GM12872 (cell line): Measurements from ENCODE around the gene COX8C.

Experiments used
- TF ChIP-seq, protein P1 (sequence below): IDR thresholded peaks from 3 replicates; pipeline ENCODE4 v1.5.1; 2011; ENCODE audit warnings: low read depth, mild to moderate bottlenecking, low read length, moderate library complexity; ENCODE audit not compliant: insufficient read depth

Gene COX8C

DNA sequence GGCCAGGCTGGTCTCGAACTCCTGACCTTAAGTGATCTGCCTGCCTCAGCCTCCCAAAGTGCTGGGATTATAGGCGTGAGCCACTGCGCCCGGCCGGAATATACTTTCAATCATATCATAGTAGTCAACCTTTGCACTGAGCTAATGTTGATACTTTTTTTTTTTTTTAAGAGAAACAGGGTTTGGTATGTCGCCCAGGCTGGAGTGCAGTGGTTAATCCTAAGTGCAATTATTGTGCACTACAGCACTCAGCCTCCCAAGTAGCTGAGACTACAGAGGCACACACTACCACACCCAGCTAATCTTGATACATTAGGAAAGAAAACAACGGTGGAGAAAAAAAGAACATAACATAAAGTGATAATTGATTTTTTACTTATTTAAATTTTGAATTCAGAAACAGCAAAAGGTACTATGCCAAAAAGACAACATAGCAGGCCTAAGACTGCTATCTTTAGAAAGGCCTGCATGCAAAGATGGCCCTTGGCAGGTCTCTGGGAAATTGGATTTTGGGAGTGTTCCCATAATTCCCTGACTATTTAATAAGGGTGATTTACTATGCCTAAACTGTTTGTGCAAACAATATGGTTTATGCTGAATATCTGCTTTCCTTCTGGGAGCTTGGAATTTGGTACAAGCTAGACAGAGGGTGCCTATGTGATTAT, 29.6 kb upstream of the COX8C start:
- TF ChIP-seq, protein P1, sequence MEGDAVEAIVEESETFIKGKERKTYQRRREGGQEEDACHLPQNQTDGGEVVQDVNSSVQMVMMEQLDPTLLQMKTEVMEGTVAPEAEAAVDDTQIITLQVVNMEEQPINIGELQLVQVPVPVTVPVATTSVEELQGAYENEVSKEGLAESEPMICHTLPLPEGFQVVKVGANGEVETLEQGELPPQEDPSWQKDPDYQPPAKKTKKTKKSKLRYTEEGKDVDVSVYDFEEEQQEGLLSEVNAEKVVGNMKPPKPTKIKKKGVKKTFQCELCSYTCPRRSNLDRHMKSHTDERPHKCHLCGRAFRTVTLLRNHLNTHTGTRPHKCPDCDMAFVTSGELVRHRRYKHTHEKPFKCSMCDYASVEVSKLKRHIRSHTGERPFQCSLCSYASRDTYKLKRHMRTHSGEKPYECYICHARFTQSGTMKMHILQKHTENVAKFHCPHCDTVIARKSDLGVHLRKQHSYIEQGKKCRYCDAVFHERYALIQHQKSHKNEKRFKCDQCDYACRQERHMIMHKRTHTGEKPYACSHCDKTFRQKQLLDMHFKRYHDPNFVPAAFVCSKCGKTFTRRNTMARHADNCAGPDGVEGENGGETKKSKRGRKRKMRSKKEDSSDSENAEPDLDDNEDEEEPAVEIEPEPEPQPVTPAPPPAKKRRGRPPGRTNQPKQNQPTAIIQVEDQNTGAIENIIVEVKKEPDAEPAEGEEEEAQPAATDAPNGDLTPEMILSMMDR: no peak

DNA sequence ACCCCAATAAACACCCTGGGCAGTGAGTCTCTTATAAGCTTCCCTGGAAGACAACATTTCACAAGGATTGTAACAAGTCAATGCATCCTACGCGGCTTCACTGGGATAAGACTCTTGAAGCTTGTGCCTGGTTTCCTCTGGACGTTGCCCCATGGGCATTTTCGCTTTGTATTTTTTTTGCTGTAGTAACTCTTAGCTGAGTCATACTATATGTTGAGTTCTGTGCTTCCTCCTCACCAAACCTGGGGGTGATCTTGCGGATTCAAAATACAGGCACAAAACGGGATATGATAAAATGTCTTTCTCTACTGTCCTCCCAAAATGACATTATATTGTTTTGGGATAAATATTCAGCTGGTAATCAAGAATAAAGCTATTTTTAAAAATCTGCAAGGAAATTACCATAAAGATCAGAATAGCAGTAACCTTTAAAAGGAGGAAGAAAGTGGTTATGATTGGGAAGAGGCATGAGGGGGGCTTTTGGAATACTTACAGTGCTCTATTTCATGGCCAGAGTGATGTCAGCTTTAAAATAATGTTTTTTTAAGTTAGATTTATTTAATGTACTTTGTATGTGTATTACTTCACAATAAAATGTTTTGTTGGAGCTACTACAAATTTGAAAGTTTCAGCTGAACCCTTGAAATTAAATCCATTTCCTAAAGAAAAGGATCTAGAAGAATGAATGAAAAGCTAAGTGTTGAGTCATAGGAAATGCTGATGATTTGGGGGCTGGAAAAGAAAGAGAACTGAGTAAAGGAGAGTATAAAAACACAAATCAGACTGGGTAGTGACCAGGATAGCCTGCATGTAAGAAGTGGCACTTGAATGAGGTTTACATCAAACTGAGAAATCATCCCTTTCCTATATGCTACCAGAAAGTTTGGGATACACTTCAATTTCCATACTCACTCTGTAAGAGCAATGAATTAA, 28.8 kb upstream of the COX8C start:
- TF ChIP-seq, protein P1: no peak

DNA sequence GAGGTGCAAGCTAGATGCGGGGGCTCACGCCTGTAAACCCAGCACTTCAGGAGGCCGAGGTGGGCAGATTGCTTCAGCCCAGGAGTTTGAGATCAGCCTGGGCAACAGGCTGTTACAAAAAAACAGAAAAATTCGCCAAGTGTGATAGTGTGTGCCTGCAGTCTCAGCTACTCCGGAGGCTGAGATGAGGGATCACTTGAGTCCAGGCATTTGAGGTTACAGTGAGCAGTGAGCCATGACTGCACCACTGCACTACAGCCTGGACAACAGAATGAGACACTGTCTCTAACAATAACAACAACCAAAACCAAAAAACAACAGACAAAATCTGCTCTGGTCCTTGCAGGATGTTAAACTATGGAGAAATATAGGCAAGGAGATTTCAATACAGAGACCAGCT, 28.1 kb upstream of the COX8C start:
- TF ChIP-seq, protein P1: no peak

DNA sequence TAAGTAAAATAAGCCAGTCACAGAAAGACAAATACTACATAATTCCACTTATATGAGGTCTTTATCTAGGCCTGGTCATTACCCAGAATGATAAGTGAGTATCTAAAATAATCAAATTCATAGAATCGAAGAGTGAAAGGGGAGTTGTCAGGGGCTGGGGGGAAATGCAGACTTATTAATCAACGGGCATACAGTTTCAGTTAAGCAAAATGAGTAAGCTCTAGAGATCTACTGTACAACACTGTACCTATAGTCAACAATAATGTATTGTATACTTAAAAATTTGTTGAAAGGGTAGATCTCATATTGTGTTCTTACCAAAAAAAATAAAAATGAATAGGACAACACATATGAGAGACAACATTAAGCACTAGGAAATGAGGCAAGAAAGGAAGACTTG, 27.5 kb upstream of the COX8C start:
- TF ChIP-seq, protein P1: no peak

DNA sequence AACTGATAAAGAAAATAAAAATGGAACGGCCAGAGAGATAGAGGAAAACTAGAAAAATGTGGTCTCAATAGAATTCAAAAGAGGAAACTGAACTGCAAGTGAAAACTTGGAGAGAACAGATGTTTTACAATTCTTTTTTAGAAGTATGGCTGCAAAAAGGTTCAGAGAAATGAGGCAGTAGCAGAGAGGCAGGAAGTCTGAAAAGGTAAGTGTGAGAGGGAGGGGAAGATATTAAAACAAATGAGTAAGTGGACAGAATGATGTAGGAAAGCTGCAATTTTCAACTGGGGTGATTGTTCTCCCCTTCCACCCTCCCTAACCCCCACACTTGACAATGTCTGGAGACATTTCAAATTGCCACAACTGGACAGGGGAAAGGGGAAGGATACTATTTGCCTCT, 27.0 kb upstream of the COX8C start:
- TF ChIP-seq, protein P1: no peak

DNA sequence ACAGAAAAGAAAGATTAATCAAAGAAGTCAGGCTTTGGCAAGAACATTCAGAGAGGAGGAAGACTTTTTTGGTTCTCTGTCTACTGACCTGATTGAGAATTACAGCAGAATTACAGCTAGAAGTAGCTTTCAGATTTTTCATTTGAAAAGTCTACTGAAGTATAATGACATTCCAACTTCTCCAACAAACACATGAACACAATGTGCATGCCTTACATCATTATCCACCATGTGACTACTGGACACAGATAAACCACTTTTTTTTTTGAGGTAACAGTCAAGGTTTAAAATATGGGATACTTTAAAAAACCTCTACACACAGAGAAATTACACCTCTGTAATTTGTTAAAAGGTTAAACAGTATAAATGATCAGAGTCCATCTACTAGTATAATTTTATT, 26.5 kb upstream of the COX8C start:
- TF ChIP-seq, protein P1: no peak

DNA sequence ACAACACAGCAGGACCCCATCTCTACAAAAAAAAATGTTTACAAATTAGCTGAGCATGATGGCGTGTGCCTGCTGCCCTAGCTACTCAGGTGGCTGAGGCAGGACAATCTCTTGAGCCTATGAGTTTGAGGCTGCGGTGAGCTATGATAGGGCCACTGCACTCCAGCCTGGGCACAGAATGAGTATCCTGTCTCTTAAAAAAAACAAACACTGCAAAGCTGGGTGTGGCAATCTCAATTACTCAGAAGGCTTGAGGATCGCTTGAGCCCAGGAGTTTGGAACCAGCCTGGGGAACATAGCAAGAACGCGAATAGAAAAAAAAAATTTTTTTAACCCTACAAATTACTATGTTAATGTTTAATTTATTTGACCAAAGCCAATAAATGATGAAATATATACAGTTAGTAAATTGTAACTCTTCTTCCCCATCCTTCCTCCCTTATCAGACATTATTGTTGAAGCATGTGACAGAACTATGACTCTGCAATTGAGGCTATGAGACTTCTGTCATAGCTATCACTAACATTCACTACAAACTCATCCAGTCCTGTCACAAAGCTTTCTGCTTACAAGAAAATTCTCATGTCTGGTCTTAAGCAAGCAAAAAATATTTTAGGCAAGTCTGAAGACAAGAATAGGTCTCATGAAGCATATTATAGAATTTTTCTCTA, 23.9 kb upstream of the COX8C start:
- TF ChIP-seq, protein P1: no peak
